GM19452 (cell line): ENCODE data around the gene HTR1D.

Experiments
- ATAC-seq: cut with Tn5 transposase; IDR thresholded peaks from one replicate; pipeline ENCODE4 v1.9.1; 2021; ENCODE audit not compliant: unreplicated experiment

HTR1D gene

DNA sequence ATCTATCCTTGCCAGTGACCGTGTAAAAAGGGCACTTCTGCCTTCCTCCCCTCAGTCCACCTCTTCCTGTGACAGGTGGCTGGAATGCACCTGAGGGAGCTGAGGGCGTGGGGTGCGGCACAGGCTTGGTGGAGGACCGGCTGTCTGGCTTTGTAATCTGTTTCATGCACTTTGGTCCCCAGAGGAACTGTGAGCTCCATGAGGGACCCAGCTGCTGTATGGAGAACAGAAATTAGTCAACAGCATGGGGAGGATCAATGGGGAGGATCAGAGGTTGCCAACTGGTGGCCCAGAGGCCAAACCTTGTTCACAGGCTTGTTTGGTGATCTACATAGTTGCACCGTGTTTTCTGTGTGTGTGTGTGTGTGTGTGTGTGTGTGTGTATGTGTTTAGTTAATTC, 29.7 kb downstream of the HTR1D start:
- ATAC-seq, result no peak

DNA sequence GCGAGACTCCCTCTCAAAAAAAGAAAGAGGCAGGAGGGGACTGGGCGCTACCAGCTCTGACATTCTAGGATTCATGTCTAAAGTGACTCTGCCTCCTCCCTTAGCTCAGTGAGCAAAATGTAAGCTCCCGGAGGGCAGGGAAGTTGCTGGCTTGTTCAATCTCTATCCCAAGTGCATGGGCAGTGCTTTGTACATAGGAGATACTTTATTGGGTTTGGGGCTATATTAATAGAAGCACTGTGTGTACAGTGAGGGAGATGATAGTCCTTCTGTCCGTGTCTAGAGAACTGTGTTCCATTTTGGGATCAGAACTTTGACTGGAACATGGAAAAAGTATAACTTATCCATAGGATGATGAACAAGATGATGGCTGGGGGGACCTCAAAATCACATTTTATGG, 31.9 kb downstream of the HTR1D start:
- no peak for ATAC-seq

DNA sequence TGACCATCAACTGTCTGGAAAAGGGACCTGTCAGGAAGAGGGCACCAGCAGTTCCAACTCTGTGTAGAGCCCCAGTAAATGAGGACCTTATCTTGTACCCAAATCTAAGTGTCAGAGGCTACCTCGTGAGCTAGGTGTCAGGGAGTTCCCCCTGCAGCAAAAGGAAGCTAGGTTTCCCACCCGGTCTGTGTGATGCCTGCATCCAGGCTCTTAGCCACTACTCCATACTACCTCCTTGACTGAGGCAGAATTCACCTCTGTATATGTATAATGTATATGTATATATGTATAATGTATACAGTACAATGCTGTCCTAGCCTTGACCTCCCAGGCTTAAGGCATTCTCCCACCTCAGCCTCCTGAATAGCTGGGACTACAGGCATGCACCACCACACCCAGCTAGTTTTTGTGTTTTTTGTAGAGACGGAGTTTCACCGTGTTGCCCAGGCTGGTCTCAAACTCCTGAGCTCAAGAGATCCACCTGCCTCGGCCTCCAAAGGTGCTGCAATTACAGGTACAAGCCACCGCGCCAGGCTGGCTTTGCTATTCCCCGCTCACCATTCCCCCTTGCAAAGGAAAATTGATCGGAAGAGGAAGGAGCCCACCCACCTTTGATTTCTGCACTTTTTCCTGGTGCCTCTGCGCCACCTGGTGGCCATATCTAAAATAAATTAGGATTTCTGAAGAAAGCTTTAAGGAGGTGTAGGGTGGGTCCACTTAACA, 32.9 kb downstream of the HTR1D start:
- ATAC-seq, result no peak

DNA sequence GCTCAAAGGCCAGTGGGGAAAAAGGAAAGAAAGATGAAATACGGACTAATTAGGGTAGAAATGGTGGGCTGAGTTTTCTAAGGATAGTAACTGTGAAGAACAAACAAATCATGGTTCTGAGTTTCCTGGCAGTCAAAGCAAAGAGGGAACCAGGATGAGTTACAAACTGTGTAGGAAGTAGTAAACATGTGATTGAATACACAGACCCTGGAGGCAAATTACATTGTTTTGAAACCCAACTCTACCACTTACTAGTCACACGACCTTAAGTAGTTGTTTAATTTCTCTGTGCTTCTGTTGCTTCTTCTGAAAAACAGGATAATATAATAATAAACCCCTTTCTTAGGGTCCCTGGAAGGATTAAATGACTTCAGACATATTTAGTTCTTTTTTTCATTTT, 37.4 kb downstream of the HTR1D start:
- ATAC-seq, result no peak

DNA sequence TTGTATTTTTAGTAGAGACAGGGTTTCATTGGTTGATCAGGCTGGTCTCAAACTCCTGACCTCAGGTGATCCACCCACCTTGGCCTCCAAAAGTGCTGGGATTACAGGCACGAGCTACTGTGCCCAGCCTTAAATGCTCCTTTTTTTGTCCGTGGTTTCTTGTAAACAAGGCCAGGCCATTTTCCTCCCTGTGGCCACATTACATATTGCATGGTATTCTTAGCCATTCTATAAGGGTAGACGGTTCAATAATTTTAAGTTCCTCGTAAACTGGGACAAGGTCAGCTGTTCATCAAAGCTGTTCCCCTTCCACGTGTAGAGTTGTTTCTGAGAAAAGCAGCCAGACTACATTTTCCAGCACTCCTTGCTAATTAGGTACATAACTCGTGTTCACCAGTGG, 38.4 kb downstream of the HTR1D start:
- no peak for ATAC-seq

DNA sequence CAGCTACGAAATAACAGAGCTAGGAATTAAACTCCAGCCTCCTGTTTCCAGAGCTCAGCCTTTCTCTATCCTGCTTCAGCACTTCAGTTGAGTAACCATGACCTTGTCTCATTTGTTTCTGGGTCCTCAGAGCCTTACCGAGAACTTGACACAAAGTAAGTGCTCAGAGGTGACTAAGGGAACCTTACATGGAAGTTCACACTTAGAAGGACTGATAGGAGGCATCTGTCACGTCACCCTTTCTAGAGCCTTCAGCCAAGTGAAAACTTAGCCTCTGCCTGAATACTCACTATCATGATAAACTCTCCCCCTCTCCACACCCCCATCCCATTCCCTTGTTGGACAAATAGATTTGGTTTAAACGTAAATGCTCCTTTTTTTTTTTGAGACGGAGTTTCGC, 38.9 kb downstream of the HTR1D start:
- ATAC-seq, result no peak

DNA sequence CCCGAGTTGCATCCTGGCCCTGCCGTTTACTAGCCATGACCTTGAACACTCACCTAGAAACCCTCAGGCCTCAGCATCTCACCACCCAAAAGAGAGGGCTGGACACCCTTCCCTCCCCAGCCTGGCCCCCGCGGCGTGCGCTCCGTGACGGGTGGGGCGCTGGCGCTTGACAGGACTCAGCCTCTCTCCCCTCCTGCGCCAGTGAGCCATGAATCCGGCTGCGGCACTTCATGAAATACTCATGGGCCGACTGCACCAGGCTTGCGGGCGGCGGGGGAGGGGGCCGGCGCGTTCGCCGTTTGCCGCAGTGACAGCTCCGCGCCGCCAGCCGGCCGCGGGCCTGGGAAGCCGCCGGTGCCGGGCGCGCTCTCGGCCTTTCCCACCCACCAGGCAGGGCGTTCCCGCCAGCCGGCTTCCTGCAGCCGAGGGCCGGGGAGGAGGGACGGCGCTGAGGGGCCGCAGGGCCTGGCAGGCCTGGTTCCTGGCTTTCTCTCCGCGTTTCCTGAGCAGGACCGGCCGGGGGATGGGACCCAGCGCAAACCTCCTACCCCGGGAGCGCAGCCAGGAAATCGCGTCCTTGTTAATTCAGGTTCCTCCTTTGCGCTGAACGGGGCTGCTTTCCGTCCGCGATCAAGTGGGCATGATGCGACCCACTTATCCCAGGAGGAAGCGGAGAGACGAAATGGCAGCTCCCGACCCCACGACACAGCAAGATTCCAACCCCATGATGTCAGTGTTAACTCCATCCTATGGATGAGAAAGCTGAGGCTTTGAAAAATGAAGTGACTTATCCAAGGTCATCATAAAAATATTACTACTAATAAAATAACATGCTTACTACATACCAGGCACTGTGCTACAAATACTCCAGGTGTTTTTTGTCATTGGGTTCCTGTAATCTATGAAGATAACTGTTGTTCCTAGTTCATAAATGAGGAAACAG, 39.6 kb downstream of the HTR1D start:
- ATAC-seq, result peak; percentile 69

DNA sequence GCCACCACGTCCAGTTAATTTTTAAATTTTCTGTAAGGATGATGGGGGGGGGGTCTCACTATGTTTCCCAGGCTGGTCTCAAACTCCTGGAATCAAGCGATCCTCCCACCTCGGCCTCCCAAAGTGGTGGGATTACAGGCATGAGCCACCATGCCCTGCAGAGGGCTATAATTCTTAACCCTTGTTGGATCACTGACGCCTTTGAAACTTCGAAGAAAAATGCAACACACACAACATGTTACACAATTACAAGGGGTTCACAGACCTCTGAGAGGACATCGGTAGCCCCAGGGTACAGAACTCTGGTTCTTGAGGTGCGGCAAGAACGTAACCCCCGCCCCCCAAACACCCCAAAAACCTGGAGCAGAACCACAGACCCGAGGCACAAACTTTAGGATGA, 40.3 kb downstream of the HTR1D start:
- no peak for ATAC-seq

DNA sequence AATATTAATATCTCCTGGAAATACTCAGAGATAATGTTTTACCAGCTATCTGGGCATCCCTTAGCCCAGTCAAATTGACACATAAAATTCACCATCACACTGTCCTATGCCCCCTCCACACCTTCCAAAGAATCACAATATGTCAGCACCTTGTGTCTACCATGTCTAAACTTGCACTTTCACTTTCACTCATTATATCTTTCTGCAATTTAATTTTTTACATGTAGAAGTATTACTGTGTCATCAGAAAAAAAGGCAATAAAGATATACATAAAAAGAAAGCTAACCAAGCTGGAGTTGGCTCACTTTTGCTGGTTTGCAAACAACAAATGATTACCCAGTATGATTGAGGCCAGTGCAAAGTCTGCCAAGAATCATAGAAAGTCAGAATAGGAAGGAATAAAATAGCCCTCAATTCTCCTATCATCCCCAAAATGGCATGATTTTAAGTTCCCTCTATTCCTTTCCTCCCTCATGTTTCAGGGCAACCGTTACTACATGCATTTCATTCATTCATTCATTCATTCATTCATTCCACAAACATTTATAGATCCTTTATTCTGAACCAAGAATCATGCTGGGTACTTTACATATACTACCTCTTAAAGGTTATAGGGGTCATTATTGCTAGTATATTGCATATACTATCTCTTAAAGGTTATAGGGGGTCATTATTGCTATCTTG, 42.7 kb downstream of the HTR1D start:
- ATAC-seq, result no peak

DNA sequence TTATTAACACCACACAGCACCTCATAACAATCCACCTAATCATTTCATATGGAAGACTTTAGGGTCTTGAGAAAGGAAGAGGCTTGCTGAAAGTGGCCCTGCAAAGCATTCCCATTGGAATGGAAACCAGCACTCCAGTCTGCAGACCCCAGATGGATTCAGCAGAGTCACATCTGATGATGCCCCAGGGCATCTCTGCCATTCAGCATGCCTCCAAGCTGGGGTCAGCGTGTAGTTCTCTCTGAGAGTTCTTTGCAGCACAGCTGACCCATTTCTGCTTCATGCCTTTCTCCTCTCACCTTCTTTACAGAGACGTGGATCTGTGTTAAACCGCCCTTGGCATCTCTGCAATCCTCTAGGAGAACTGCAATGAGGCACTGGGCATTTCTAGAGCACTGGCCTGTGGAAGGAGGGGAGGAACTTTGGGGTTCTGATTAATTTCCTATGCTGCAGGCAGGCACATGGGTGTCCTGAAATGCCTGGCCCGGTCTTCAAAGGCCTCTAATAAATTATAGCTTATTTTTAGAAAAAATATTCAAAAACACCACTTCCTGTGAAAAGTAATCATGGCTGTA, 46.0 kb downstream of the HTR1D start:
- no peak for ATAC-seq

DNA sequence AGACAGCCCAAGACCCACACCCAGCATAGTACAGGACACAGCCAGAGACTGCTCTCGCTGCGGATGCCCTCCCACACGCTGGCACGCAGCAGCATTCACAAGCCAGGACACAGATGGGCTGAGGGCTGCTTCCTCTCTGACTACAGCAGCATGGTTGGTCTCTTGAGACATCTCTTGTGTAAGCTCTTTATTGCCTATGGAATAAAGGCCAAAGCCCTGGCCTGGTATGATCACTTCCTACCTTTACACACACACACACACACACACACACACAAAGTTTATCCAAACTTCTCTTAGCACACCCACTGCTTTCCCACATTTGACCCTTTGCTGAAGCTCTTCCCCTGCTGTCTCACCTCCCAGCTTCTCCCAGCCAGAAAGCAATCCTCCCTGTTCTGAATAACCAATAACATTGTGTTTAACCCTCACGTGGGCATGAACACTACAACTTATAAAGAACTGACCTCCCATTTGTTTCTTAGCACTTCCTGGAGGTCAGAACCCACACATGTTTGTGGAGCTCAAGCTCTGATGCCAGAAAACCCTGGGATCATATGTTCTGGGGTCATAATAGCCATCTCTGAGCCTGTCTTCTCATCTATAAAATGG, 47.5 kb downstream of the HTR1D start:
- ATAC-seq, result no peak

DNA sequence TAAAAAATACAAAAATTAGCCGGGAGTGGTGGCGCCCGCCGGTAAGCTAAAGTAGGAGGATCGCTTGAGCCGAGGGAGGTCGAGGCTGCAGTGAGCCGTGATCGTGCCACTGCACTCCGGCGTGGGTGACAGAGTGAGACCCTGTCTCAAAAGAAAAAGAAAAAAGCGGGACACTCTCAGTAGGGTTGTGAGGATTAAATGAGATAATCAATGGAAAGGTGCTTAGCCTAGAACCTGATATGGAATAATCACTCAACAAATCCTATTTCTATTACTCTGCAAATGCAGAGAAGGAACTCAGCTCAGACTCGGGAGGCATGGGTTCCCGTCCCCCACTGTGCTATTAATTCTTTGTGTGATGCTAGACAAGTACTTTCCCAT, 48.1 kb downstream of the HTR1D start:
- ATAC-seq, result no peak

DNA sequence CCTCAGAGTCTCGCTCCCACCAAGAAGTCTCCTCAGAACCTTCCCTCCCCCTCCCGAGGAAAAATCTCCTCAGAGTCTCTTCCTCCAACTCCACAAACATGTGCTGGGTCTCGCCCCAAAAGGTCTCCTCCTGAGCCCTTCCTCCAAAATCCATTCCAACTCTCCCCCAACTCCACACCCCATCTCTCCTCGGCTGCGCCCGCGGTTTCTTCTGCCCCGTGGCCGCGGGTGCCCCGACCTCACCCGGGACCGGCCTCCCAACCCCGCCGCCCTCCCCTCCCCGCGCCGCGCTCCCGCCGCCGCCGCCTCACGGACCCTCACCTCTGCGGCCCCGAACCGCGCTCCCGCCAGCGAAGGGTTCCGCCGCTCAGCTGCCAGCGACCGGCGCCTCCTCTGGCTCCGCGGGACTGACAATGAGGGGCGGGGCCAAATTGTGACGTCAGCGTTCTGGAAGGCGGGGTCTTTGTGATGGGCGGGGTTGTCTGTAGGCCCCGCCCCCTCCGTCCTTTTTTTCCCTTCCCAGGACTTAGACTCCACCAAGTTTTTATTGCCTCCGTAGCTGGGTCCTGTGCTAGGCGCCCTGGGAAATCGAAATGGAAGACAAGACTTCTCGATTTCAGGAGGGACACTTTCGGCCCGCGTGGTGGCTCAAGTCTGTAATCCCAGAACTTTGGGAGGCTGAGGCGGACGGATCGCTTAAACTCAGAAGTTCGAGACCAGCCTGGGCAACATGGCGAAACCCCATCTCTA, 48.7 kb downstream of the HTR1D start, which contains the start of gene LUZP1:
Gene LUZP1 (minus strand): TSS at position 412 of the 750 bp plus-strand sequence.
- no peak for ATAC-seq

DNA sequence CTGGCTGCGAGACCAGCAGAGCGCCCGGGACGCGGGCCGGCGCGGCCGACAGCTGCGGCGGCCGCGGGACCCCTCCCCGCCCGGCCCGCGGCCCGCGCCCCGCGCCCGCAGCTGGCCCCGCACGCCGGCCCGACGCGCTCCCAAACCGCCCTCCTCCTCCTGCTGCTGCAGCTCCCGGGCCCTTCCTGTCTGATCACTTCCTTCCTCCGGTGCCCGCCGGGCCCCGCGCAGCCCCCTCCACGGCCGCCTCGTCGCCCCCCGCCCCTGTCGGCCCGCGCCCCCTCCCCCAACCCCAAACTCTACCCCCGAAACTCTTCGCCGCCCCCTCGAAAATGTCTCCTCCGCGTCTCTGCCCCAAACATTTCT, 49.2 kb downstream of the HTR1D start:
- no peak for ATAC-seq

DNA sequence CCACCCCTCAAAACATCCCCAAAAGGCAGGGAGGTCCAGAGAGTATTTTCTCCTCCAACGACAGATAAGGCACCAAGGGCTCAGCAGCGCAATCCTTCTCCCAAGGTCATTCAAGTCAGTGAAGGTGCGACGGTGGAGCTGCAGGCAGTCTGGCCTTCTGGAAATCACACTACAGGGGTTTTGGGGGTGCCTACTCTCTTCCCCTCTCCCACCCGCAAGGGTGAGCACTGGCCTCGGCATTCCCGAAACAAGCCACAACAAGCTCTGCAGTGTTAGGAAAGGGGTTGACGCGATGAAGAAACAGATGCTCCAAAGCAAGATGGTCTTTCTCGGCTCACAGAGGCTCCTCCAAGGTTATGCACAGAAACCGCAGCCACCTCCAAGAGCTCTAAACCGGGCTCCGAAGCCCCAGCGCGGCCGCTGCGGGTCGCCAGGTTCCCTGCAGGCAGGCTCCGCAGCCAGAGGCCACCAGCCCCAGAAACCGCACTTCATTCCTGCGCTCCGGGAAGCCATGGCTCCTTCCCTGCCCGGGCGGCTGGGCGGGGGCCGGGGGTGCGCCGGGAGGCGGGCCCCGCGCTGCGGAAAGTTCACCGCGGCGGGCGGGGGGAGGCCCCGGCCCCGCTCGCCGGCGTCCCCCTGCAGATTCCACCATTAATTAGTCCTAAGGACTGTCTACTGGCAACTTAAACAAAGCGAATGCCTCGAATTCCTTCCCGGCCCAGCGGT, 49.8 kb downstream of the HTR1D start:
- ATAC-seq, result no peak

DNA sequence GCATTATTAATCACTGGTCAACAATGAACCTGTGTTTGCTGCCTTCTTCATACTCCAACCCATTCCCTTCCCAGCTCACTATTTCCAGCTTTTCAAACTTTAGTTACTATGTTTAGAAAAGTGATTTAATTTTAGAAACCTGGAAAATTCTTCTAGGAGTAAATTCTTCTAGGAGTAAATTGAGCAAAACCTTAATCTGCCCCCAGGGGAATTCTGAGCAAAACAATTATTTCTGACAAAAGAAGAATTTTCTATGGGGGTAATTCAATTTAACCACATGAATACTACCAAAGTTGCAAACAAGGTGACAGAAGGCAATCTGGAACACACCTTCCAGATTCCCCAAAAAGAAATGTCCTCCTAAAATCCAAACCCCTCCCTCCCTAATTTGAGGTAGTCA, 50.4 kb downstream of the HTR1D start:
- no peak for ATAC-seq

DNA sequence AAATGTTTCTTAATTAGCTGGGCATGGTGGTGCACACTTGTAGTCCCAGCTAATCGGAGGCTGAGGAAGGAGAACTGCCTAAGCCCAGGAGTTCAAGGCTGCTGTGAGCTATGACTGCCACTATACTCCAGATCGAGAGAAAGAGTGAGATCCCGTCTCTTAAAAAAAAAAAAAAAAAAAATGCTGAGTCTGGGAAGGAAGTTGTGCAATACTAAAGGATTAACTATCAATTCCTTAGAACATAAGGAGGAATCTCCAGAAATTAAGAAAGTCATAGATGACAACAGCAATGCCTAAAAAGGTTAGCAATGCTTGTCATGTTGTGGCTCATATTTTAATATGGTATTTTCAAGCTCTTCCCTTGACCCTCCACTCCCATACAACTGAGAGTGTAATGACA, 53.9 kb downstream of the HTR1D start:
- ATAC-seq, result no peak

DNA sequence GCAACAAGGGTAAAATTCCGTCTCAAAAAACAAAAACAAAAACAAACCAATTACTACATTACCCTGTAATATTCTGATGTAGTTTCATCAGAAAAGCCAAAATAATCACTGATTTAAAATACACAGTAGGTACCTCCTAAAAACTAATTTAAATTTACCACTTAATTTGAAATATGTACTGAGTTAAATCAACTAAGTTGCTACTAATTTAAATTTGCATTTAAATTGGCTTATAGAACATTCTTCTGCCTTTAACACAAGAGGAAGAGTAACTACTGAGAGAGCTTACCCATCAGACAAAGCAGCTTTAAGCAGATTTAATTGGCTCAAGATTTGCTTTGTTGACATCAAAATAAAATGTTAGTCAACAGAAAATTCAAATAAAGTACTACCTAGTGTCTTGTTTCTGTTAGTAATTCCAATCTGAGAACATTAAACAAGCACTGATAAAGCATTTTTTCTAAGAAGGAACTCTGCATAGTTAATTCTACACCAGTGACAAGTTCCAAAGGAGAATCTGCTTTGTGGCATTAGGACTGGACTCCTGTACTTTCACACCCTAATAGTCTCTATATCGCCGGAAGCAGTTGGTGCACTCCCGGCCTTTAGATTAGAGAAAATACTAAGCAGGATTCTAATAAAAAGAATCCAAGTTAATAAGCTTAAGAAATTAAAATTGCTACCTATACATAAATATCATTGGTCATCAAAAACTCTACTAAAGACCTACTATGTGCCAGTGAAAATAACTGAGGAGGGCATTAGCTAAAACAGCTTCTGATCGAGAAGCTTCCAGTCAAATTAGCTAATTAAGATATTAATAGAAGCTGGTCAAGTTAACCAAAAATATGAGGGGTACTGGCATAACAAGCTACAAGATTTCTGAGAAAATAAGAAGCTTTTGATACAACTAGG, 57.1 kb downstream of the HTR1D start:
- no peak for ATAC-seq

DNA sequence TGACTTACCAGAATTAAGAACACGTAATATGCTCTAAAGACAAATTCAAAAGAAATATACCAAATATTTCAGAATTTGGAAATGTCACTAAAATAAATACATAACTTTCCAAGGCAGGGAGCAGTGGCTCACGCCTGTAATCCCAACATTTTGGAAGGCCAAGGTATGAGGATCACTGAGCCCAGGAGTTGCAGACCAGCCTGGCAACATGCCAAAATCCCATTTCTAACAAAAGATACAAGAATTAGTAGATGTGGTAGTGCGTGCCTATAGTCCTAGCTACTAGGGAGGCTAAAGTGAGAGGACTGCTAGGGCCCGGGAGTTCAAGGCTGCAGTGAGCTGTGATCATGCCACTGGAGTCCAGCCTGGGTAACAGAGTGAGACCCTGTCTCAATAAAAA, 60.4 kb downstream of the HTR1D start:
- ATAC-seq, result no peak
